OCI-LY7 (cell line): Measurements from ENCODE around the gene SYT13. TPM values are rescaled to one million over a fixed set of nuclear protein-coding genes. Genes with fewer than 3 reads are reported as not detected.
"Not testable (repeated sequence)": the region's sequence is repeated elsewhere in the genome, so short reads cannot be mapped to it uniquely, and the experiment has no call there.

Source experiments
- BruUV-seq: library from RNA; stranded (reverse); fragments of 400-500 nt; replicated peaks from 2 replicates; lab custom pipeline; 2021; lab: Mats Ljungman, UMichigan
- CTCF ChIA-PET: fragments of 300-600 bp; sonication (Branson Sonifier 250); formaldehyde crosslinking; loops from one replicate; lab custom pipeline; 2022; ENCODE audit warnings: antibody characterized with exemption; ENCODE audit not compliant: unreplicated experiment; lab: Charles Lee
- POLR2A ChIA-PET: fragments of 300-600 bp; sonication (Branson Sonifier 250); formaldehyde crosslinking; loops from one replicate; lab custom pipeline; 2022; ENCODE audit warnings: antibody characterized with exemption; lab: Charles Lee
- DNase-seq: peaks from one replicate; pipeline ENCODE4 v3.0.0-alpha.2; 2015; ENCODE audit warnings: low spot score
- H2AFZ ChIP-seq: fragments of 200-600 bp; sonication (generic), shearing (Covaris generic); 2 replicates; pipeline ENCODE4 v1.6.1; 2014; ENCODE audit warnings: mild to moderate bottlenecking, antibody characterized with exemption, low read length, moderate library complexity
- H3K27ac ChIP-seq: fragments of 200-600 bp; sonication (generic); 2 replicates; pipeline ENCODE4 v1.5.1; 2014; ENCODE audit warnings: mixed run types, low read depth, mild to moderate bottlenecking, moderate library complexity, low read length, inconsistent platforms; ENCODE audit not compliant: poor library complexity, severe bottlenecking
- H3K36me3 ChIP-seq: fragments of 200-600 bp; sonication (generic); 2 replicates; pipeline ENCODE4 v1.6.1; 2014; ENCODE audit warnings: mild to moderate bottlenecking, antibody characterized with exemption, low read length, moderate library complexity, mixed read lengths; ENCODE audit not compliant: insufficient read depth
- H3K4me1 ChIP-seq: fragments of 200-600 bp; sonication (generic); 2 replicates; pipeline ENCODE4 v1.5.1; 2014; ENCODE audit warnings: mild to moderate bottlenecking, low read length; ENCODE audit not compliant: insufficient read depth, poor library complexity, severe bottlenecking
- H3K4me2 ChIP-seq: fragments of 200-600 bp; sonication (generic); 2 replicates; pipeline ENCODE4 v1.6.1; 2014; ENCODE audit warnings: mild to moderate bottlenecking, low read length
- H3K4me3 ChIP-seq: fragments of 200-600 bp; sonication (generic); 2 replicates; pipeline ENCODE4 v1.5.1; 2014; ENCODE audit warnings: mild to moderate bottlenecking, low read depth, low read length; ENCODE audit not compliant: poor library complexity, severe bottlenecking
- H3K79me2 ChIP-seq: fragments of 200-600 bp; sonication (generic); 2 replicates; pipeline ENCODE4 v1.6.1; 2016; ENCODE audit warnings: low read depth, mild to moderate bottlenecking, low read length, moderate library complexity, mixed read lengths; ENCODE audit not compliant: insufficient read depth
- H3K9me2 ChIP-seq: fragments of 200-600 bp; sonication (generic); 2 replicates; pipeline ENCODE4 v1.6.1; 2016; ENCODE audit warnings: mild to moderate bottlenecking, low read length, mixed read lengths; ENCODE audit not compliant: insufficient read depth
- H3K9me3 ChIP-seq: fragments of 200-600 bp; sonication (generic); 2 replicates; pipeline ENCODE4 v1.6.1; 2014; ENCODE audit warnings: mild to moderate bottlenecking, mixed run types, low read length, mixed read lengths
- H4K20me1 ChIP-seq: fragments of 200-600 bp; sonication (generic); 2 replicates; pipeline ENCODE4 v1.6.1; 2014; ENCODE audit warnings: mild to moderate bottlenecking, antibody characterized with exemption, low read length, moderate library complexity, mixed read lengths; ENCODE audit not compliant: insufficient read depth
- CTCF ChIP-seq: fragments of 200-600 bp; sonication (generic); conservative IDR thresholded peaks from 2 replicates; pipeline ENCODE4 v1.5.1; 2014; ENCODE audit warnings: mild to moderate bottlenecking, antibody characterized with exemption, low read length, moderate library complexity, mixed read lengths
- EZH2phosphoT487 ChIP-seq: fragments of 200-600 bp; sonication (generic); IDR thresholded peaks from 2 replicates; pipeline ENCODE4 v1.6.1; 2018; ENCODE audit warnings: low read depth, borderline replicate concordance, mild to moderate bottlenecking, mixed run types, antibody characterized with exemption, low read length, moderate library complexity, mixed read lengths
- intact Hi-C: fragments of 100-400 bp; cut with micrococcal nuclease; formaldehyde crosslinking; loops from one replicate; pipeline ENCODE4 v1.10.0; 2022; ENCODE audit not compliant: unreplicated experiment
- total RNA-seq, 2 experiments: library from RNA; depleted of rRNA in 1 of 2; stranded (reverse); fragments of >200 nt in 1 of 2; shearing (Covaris generic) in 1 of 2; gene quantifications; 2 replicates each; pipeline ENCODE4 v1.2.3, GENCODE V29; 2014 to 2022

Gene SYT13
- total RNA-seq, 2 experiments from 2014 or later, result not detected

- no peaks in the 10 kb centered on the region for H3K9me3 ChIP-seq
- no peaks in the 10 kb centered on the region for H3K79me2 ChIP-seq
- H3K36me3 ChIP-seq, result no peaks in the 10 kb centered on the region
- ChIA-PET CTCF (no interaction called here), POLR2A (interaction anchor here (0.6 kb wide), 1 partner anchor 532 kb away, joined by 3 read pairs; no protein-coding TSS in a partner anchor)
- TF ChIP-seq CTCF (no peak), EZH2phosphoT487 (no peak)
- H3K4me1 ChIP-seq, result peaks cover 15% of the 10 kb centered on the region
- BruUV-seq, result no TSS peak
- no peak overlapping the region for H2AFZ ChIP-seq
- intact Hi-C loops, result no loop called here
- 0 out of 2 replicates have a peak overlapping the region, but pooled peaks have one; percentile 7 for H3K4me2 ChIP-seq
- no peaks in the 10 kb centered on the region for H3K9me2 ChIP-seq
- DNase-seq, result no peak
- H3K27ac ChIP-seq, result no peak overlapping the region
- no peak overlapping the region for H3K4me3 ChIP-seq
- no peaks in the 10 kb centered on the region for H4K20me1 ChIP-seq
Observed at GRCh38 chr11:45296075-45296474, 9.9 kb upstream of the SYT13 start.

- no peaks in the 10 kb centered on the region for H4K20me1 ChIP-seq
- no peaks in the 10 kb centered on the region for H3K9me2 ChIP-seq
- no peaks in the 10 kb centered on the region for H3K36me3 ChIP-seq
- no peak for DNase-seq
- no peak overlapping the region for H3K4me3 ChIP-seq
- CTCF ChIA-PET, result interaction anchor here (0.5 to 1.1 kb wide), 2 partner anchors 42 to 88 kb away, joined by 3 read pairs; no protein-coding TSS in a partner anchor
- H3K4me1 ChIP-seq, result peaks cover 14% of the 10 kb centered on the region
- no peaks in the 10 kb centered on the region for H3K9me3 ChIP-seq
- H3K4me2 ChIP-seq, result no peak overlapping the region
- no peaks in the 10 kb centered on the region for H3K79me2 ChIP-seq
- H3K27ac ChIP-seq, result no peak overlapping the region
- BruUV-seq, result no TSS peak
- TF ChIP-seq EZH2phosphoT487 (no peak), CTCF (no peak)
- POLR2A ChIA-PET, result interaction anchor here (0.6 kb wide), 1 partner anchor 460 kb away, joined by 5 read pairs; no protein-coding TSS in a partner anchor
- no peak overlapping the region for H2AFZ ChIP-seq
- intact Hi-C loops, result loop anchor here (5.0 kb wide), 2 partner anchors 42 to 357 kb away; no protein-coding TSS in a partner anchor
Observed at GRCh38 chr11:45294499-45294898, 8.4 kb upstream of the SYT13 start.

- H3K27ac ChIP-seq, H3K4me1 ChIP-seq, BruUV-seq, H3K4me3 ChIP-seq, H4K20me1 ChIP-seq, H3K36me3 ChIP-seq, H3K9me3 ChIP-seq, H3K9me2 ChIP-seq, H3K4me2 ChIP-seq, H3K79me2 ChIP-seq, H2AFZ ChIP-seq, POLR2A ChIA-PET: not testable (repeated sequence)
- intact Hi-C loops, result loop anchor here (2.0 to 5.0 kb wide), 4 partner anchors 39 to 356 kb away; no protein-coding TSS in a partner anchor
- peak; percentile 77 for DNase-seq
- CTCF ChIA-PET, result interaction anchor here (0.5 kb wide), 1 partner anchor 87 kb away, joined by 3 read pairs; no protein-coding TSS in a partner anchor
- TF ChIP-seq CTCF, result peak; percentile 73
Observed at GRCh38 chr11:45293566-45294192, 7.5 kb upstream of the SYT13 start.
